Measurements from ENCODE around the gene DBNDD1.

DBNDD1 gene

GRCh38 chr16:89958596-89958995 is 60.7 kb downstream of the DBNDD1 start:
- H3K4me3 ChIP-seq (ENCODE audit: low read depth, low read length): no peak overlapping the region
- DNase-seq (ENCODE audit: low read depth): no peak
- TF ChIP-seq, protein P1, sequence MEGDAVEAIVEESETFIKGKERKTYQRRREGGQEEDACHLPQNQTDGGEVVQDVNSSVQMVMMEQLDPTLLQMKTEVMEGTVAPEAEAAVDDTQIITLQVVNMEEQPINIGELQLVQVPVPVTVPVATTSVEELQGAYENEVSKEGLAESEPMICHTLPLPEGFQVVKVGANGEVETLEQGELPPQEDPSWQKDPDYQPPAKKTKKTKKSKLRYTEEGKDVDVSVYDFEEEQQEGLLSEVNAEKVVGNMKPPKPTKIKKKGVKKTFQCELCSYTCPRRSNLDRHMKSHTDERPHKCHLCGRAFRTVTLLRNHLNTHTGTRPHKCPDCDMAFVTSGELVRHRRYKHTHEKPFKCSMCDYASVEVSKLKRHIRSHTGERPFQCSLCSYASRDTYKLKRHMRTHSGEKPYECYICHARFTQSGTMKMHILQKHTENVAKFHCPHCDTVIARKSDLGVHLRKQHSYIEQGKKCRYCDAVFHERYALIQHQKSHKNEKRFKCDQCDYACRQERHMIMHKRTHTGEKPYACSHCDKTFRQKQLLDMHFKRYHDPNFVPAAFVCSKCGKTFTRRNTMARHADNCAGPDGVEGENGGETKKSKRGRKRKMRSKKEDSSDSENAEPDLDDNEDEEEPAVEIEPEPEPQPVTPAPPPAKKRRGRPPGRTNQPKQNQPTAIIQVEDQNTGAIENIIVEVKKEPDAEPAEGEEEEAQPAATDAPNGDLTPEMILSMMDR (IDR thresholded peaks at IDR 0.05; ENCODE audit: control insufficient read depth, extremely low read depth, insufficient read depth): no peak

- TF ChIP-seq, protein P1 (IDR thresholded peaks at IDR 0.05; ENCODE audit: control insufficient read depth, extremely low read depth, insufficient read depth): no peak
- no peak for DNase-seq (ENCODE audit: low read depth)
- H3K4me3 ChIP-seq (ENCODE audit: low read depth, low read length): no peak overlapping the region
Observed at GRCh38 chr16:89958068-89958467, 61.2 kb downstream of the DBNDD1 start.

DNA sequence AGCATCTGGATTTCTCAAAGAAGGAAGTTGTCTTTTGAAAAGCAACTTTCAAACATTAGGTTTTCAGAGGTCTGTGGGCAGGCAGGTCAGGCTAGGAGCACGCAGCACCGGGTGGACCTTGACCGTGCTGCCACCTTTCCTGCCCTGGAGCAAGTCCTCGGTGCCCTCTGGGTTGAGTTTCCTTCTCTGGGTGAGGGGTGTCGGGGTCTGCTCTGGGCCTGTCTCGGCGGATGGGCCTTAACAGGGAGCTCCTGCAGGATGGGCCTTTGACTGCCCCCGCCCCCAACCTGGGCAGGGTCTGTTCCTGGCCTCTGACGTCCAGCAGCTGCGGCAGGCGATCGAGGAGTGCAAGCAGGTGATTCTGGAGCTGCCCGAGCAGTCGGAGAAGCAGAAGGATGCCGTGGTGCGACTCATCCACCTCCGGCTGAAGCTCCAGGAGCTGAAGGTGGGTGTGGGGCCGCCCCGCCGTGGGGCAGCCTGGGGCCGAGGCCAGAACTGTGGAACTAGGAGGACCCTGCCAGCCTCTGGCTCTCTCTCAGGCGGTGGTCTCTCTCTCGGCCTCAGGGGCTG is 62.0 kb downstream of the DBNDD1 start:
- no peak for DNase-seq (ENCODE audit: low read depth)
- no peak overlapping the region for H3K4me3 ChIP-seq (ENCODE audit: low read depth, low read length)
- TF ChIP-seq, protein P1 (IDR thresholded peaks at IDR 0.05; ENCODE audit: control insufficient read depth, extremely low read depth, insufficient read depth): no peak

DNA sequence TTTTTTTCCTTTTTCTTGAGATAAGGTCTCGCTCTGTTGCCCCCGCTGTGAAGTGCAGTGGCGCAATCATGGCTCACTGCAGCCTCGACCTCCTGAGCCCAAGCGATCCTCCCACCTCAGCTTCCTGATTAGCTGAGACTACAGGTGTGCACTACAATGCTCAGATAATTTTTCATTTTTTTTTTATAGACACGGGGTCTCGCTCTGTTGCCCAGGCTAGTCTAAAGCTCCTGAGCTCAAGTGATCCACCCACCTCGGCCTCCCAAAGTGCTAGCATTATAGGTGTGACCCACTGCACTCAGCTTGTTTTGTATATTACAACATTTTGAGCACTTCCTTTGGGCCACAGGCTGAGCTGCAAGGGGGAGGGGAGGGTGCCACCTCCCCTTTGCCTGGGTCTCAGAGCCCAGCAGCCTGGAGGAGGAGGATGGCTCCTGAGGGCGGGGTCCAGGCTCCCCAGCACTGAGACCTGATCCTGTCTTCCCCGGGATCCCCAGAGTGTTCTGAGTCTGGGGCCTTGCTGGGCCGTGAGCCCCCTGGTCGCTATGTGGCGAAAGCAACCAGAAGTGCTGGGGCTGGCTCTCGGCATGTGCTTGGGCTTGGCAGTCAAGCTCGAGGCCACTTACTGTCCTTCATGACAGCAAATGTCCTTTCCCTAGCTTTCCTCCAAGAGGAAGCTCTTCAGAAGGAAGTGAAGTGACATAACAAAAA is 62.6 kb downstream of the DBNDD1 start:
- DNase-seq (ENCODE audit: low read depth): no peak
- no peak overlapping the region for H3K4me3 ChIP-seq (ENCODE audit: low read depth, low read length)
- TF ChIP-seq, protein P1 (IDR thresholded peaks at IDR 0.05; ENCODE audit: control insufficient read depth, extremely low read depth, insufficient read depth): no peak

- TF ChIP-seq, protein P1 (IDR thresholded peaks at IDR 0.05; ENCODE audit: control insufficient read depth, extremely low read depth, insufficient read depth): no peak
- no peak for DNase-seq (ENCODE audit: low read depth)
- H3K4me3 ChIP-seq (ENCODE audit: low read depth, low read length): no peak overlapping the region
Observed at GRCh38 chr16:89955001-89955685, 64.1 kb downstream of the DBNDD1 start.

All from LNCaP clone FGC (cell line).